ENCODE measurements around the gene CLDN2.

CLDN2 gene

GRCh38 chrX:106901341-106901740, 18.9 kb upstream of the CLDN2 start:
- Histone ChIP-seq H3K9me3 (ENCODE audit: insufficient read depth, low read depth, low read length) (no peaks in the 10 kb centered on the region), H3K4me3 (ENCODE audit: low read length) (no peak overlapping the region), H3K4me1 (ENCODE audit: insufficient read depth, low read length) (no peaks in the 10 kb centered on the region), H3K27ac (ENCODE audit: low read length) (no peak overlapping the region), H3K27me3 (ENCODE audit: insufficient read depth, low read length) (no peaks in the 10 kb centered on the region), H3K9ac (ENCODE audit: low read depth, low read length) (no peak overlapping the region), H3K36me3 (ENCODE audit: insufficient read depth, low read depth, low read length) (no peaks in the 10 kb centered on the region)

GRCh38 chrX:106901781-106902219, 18.4 kb upstream of the CLDN2 start:
- H3K27me3 ChIP-seq (ENCODE audit: insufficient read depth, low read length): no peaks in the 10 kb centered on the region
- H3K4me1 ChIP-seq (ENCODE audit: insufficient read depth, low read length): no peaks in the 10 kb centered on the region
- no peak overlapping the region for H3K4me3 ChIP-seq (ENCODE audit: low read length)
- H3K27ac ChIP-seq (ENCODE audit: low read length): no peak overlapping the region
- no peaks in the 10 kb centered on the region for H3K36me3 ChIP-seq (ENCODE audit: insufficient read depth, low read depth, low read length)
- no peak overlapping the region for H3K9ac ChIP-seq (ENCODE audit: low read depth, low read length)
- no peaks in the 10 kb centered on the region for H3K9me3 ChIP-seq (ENCODE audit: insufficient read depth, low read depth, low read length)

GRCh38 chrX:106902684-106903083, 17.5 kb upstream of the CLDN2 start:
- H3K9ac ChIP-seq (ENCODE audit: low read depth, low read length): no peak overlapping the region
- no peak overlapping the region for H3K4me3 ChIP-seq (ENCODE audit: low read length)
- no peaks in the 10 kb centered on the region for H3K4me1 ChIP-seq (ENCODE audit: insufficient read depth, low read length)
- H3K36me3 ChIP-seq (ENCODE audit: insufficient read depth, low read depth, low read length): no peaks in the 10 kb centered on the region
- no peak overlapping the region for H3K27ac ChIP-seq (ENCODE audit: low read length)
- H3K27me3 ChIP-seq (ENCODE audit: insufficient read depth, low read length): no peaks in the 10 kb centered on the region
- no peaks in the 10 kb centered on the region for H3K9me3 ChIP-seq (ENCODE audit: insufficient read depth, low read depth, low read length)

- Histone ChIP-seq H3K9me3 (ENCODE audit: insufficient read depth, low read depth, low read length) (no peaks in the 10 kb centered on the region), H3K27ac (ENCODE audit: low read length) (no peak within 1 kb of the TSS), H3K9ac (ENCODE audit: low read depth, low read length) (no peak within 1 kb of the TSS), H3K4me3 (ENCODE audit: low read length) (no peak within 1 kb of the TSS), H3K4me1 (ENCODE audit: insufficient read depth, low read length) (no peaks in the 10 kb centered on the region), H3K27me3 (ENCODE audit: insufficient read depth, low read length) (no peaks in the 10 kb centered on the region), H3K36me3 (ENCODE audit: insufficient read depth, low read depth, low read length) (no peaks in the 10 kb centered on the region)
These were observed 16.8 kb upstream of the CLDN2 start, which contains the start of gene RIPPLY1 for GRCh38 chrX:106903291-106903824. TSS of gene RIPPLY1 (minus strand) at chrX:106903341. CDS start at chrX:106903287, 54 bp downstream.

- Histone ChIP-seq H3K9me3 (ENCODE audit: insufficient read depth, low read depth, low read length) (no peaks in the 10 kb centered on the region), H3K9ac (ENCODE audit: low read depth, low read length) (no peak overlapping the region), H3K4me3 (ENCODE audit: low read length) (no peak overlapping the region), H3K36me3 (ENCODE audit: insufficient read depth, low read depth, low read length) (no peaks in the 10 kb centered on the region), H3K27me3 (ENCODE audit: insufficient read depth, low read length) (no peaks in the 10 kb centered on the region), H3K27ac (ENCODE audit: low read length) (no peak overlapping the region), H3K4me1 (ENCODE audit: insufficient read depth, low read length) (no peaks in the 10 kb centered on the region)
These were observed 16.2 kb upstream of the CLDN2 start for GRCh38 chrX:106903856-106904528.

GRCh38 chrX:106905064-106905708, 15.0 kb upstream of the CLDN2 start:
- Histone ChIP-seq H3K9ac (ENCODE audit: low read depth, low read length) (no peak overlapping the region), H3K27me3 (ENCODE audit: insufficient read depth, low read length) (no peaks in the 10 kb centered on the region), H3K4me1 (ENCODE audit: insufficient read depth, low read length) (no peaks in the 10 kb centered on the region), H3K27ac (ENCODE audit: low read length) (no peak overlapping the region), H3K4me3 (ENCODE audit: low read length) (no peak overlapping the region), H3K36me3 (ENCODE audit: insufficient read depth, low read depth, low read length) (no peaks in the 10 kb centered on the region), H3K9me3 (ENCODE audit: insufficient read depth, low read depth, low read length) (no peaks in the 10 kb centered on the region)

GRCh38 chrX:106906361-106906760, 13.8 kb upstream of the CLDN2 start:
- Histone ChIP-seq H3K4me1 (ENCODE audit: insufficient read depth, low read length) (no peaks in the 10 kb centered on the region), H3K36me3 (ENCODE audit: insufficient read depth, low read depth, low read length) (no peaks in the 10 kb centered on the region), H3K9ac (ENCODE audit: low read depth, low read length) (no peak overlapping the region), H3K27me3 (ENCODE audit: insufficient read depth, low read length) (no peaks in the 10 kb centered on the region), H3K27ac (ENCODE audit: low read length) (no peak overlapping the region), H3K4me3 (ENCODE audit: low read length) (no peak overlapping the region), H3K9me3 (ENCODE audit: insufficient read depth, low read depth, low read length) (no peaks in the 10 kb centered on the region)

GRCh38 chrX:106912864-106913263, 7.3 kb upstream of the CLDN2 start:
- Histone ChIP-seq H3K36me3 (ENCODE audit: insufficient read depth, low read depth, low read length) (no peaks in the 10 kb centered on the region), H3K9me3 (ENCODE audit: insufficient read depth, low read depth, low read length) (no peaks in the 10 kb centered on the region), H3K4me1 (ENCODE audit: insufficient read depth, low read length) (no peaks in the 10 kb centered on the region), H3K9ac (ENCODE audit: low read depth, low read length) (no peak overlapping the region), H3K27ac (ENCODE audit: low read length) (no peak overlapping the region), H3K27me3 (ENCODE audit: insufficient read depth, low read length) (no peaks in the 10 kb centered on the region), H3K4me3 (ENCODE audit: low read length) (no peak overlapping the region)

- no peak overlapping the region for H3K4me3 ChIP-seq (ENCODE audit: low read length)
- no peak overlapping the region for H3K27ac ChIP-seq (ENCODE audit: low read length)
- no peak overlapping the region for H3K9ac ChIP-seq (ENCODE audit: low read depth, low read length)
- H3K4me1 ChIP-seq (ENCODE audit: insufficient read depth, low read length): no peaks in the 10 kb centered on the region; the same call in 1 of the 2 replicates
- H3K9me3 ChIP-seq (ENCODE audit: insufficient read depth, low read depth, low read length): no peaks in the 10 kb centered on the region
- no peaks in the 10 kb centered on the region for H3K36me3 ChIP-seq (ENCODE audit: insufficient read depth, low read depth, low read length)
- H3K27me3 ChIP-seq (ENCODE audit: insufficient read depth, low read length): no peaks in the 10 kb centered on the region
These were observed 2.2 kb upstream of the CLDN2 start for GRCh38 chrX:106917830-106918500.

- Histone ChIP-seq H3K4me1 (ENCODE audit: insufficient read depth, low read length) (no peaks in the 10 kb centered on the region; the same call in 1 of the 2 replicates), H3K4me3 (ENCODE audit: low read length) (no peak overlapping the region), H3K27me3 (ENCODE audit: insufficient read depth, low read length) (no peaks in the 10 kb centered on the region), H3K27ac (ENCODE audit: low read length) (no peak overlapping the region), H3K9ac (ENCODE audit: low read depth, low read length) (no peak overlapping the region), H3K36me3 (ENCODE audit: insufficient read depth, low read depth, low read length) (no peaks in the 10 kb centered on the region), H3K9me3 (ENCODE audit: insufficient read depth, low read depth, low read length) (no peaks in the 10 kb centered on the region)
These were observed 1.4 kb downstream of the CLDN2 start for GRCh38 chrX:106921637-106922036.

GRCh38 chrX:106927023-106927422, 6.8 kb downstream of the CLDN2 start:
- Histone ChIP-seq H3K4me3 (ENCODE audit: low read length) (no peak overlapping the region), H3K9me3 (ENCODE audit: insufficient read depth, low read depth, low read length) (no peaks in the 10 kb centered on the region), H3K4me1 (ENCODE audit: insufficient read depth, low read length) (no peaks in the 10 kb centered on the region), H3K27ac (ENCODE audit: low read length) (no peak overlapping the region), H3K27me3 (ENCODE audit: insufficient read depth, low read length) (no peaks in the 10 kb centered on the region), H3K36me3 (ENCODE audit: insufficient read depth, low read depth, low read length) (no peaks in the 10 kb centered on the region), H3K9ac (ENCODE audit: low read depth, low read length) (no peak overlapping the region)
